Activated CD4-positive, alpha-beta T cell treated with anti-CD3 and anti-CD28 coated beads for 24 hours (primary cell): ENCODE data around the gene CDK2.

Experiments used
- DNase-seq, 2 donors: peaks; one replicate each; pipeline ENCODE4 v3.0.0-alpha.2; 2020; ENCODE audit warnings: low read depth in 2 of 2

Gene CDK2

GRCh38 chr12:55937981-55938380, 28.6 kb upstream of the CDK2 start:
- DNase-seq: no peak

- no peak for DNase-seq
These were observed 27.7 kb upstream of the CDK2 start for GRCh38 chr12:55938826-55939501.

- DNase-seq: peak; percentile 74 to 77
These were observed 26.4 kb upstream of the CDK2 start for GRCh38 chr12:55940065-55940732.

- no peak for DNase-seq
These were observed 24.6 kb upstream of the CDK2 start for GRCh38 chr12:55942055-55942454.

- no peak for DNase-seq
These were observed 24.0 kb upstream of the CDK2 start for GRCh38 chr12:55942577-55943136.

- no peak for DNase-seq
These were observed 20.1 kb upstream of the CDK2 start for GRCh38 chr12:55946553-55946952.

- DNase-seq: no peak
These were observed 11.3 kb upstream of the CDK2 start for GRCh38 chr12:55955344-55955743.

- DNase-seq: peak in 1 of 2 donors; percentile 30
These were observed 10.7 kb upstream of the CDK2 start for GRCh38 chr12:55955800-55956508.

GRCh38 chr12:55957106-55957859, 9.3 kb upstream of the CDK2 start:
- no peak for DNase-seq

- no peak for DNase-seq
These were observed 2.9 kb upstream of the CDK2 start for GRCh38 chr12:55963760-55964159.

GRCh38 chr12:55965240-55965639, 1.4 kb upstream of the CDK2 start:
- no peak for DNase-seq

- DNase-seq: no peak
These were observed 656 bp upstream of the CDK2 start, which contains the start of gene PMEL for GRCh38 chr12:55965941-55966407. PMEL (minus strand) TSS chr12:55966042; CDS start chr12:55966011, 31 bp downstream.

- no peak for DNase-seq
These were observed 2.7 kb downstream of the CDK2 start for GRCh38 chr12:55969356-55969755.

- DNase-seq: no peak
These were observed 4.1 kb downstream of the CDK2 start for GRCh38 chr12:55970775-55971174.

- no peak for DNase-seq
These were observed 5.4 kb downstream of the CDK2 start for GRCh38 chr12:55972042-55972441.

- DNase-seq: no peak
These were observed 5.8 kb downstream of the CDK2 start for GRCh38 chr12:55972456-55972855.

GRCh38 chr12:55972911-55973598, 6.4 kb downstream of the CDK2 start:
- no peak for DNase-seq

GRCh38 chr12:55973599-55974307, 7.1 kb downstream of the CDK2 start, which contains the start of gene RAB5B:
RAB5B (plus strand) TSS chr12:55974078; CDS start chr12:55986961, 12,883 bp downstream.
- DNase-seq: peak; percentile 94 to 97

GRCh38 chr12:55974308-55974730, 7.7 kb downstream of the CDK2 start:
- peak in 1 of 2 donors; percentile 19 for DNase-seq

GRCh38 chr12:55978393-55978792, 11.8 kb downstream of the CDK2 start:
- no peak for DNase-seq
